ENCODE results near the gene SLC25A47. TPM values are rescaled to one million over a fixed set of nuclear protein-coding genes. Genes with fewer than 3 reads are reported as not detected.

Gene SLC25A47
- total RNA-seq, 2 donors from 2014 or later: not detected

- Histone ChIP-seq H3K27ac (no peak overlapping the region), H3K9me3 (no peaks in the 10 kb centered on the region), H3K4me3 (no peak overlapping the region), H3K4me1 (peaks cover 0 to 15% of the 10 kb centered on the region in 2 donors), H3K27me3 (no peaks in the 10 kb centered on the region), H3K36me3 (peaks cover 42% of the 10 kb centered on the region)
- no peak for TF ChIP-seq CTCF (IDR thresholded peaks at IDR 0.05)
- no peak for DNase-seq (ENCODE audit: low spot score)
Observed at GRCh38 chr14:100345711-100346110, 22.6 kb downstream of the SLC25A47 start.

GRCh38 chr14:100346306-100347091 is 23.4 kb downstream of the SLC25A47 start:
- Histone ChIP-seq H3K4me3 (no peak overlapping the region), H3K27ac (no peak overlapping the region), H3K36me3 (peaks cover 50% of the 10 kb centered on the region), H3K9me3 (no peaks in the 10 kb centered on the region), H3K27me3 (no peaks in the 10 kb centered on the region), H3K4me1 (peaks cover 0 to 9% of the 10 kb centered on the region in 2 donors)
- no peak for TF ChIP-seq CTCF (IDR thresholded peaks at IDR 0.05)
- no peak for DNase-seq (ENCODE audit: low spot score)

- TF ChIP-seq CTCF (IDR thresholded peaks at IDR 0.05): no peak
- Histone ChIP-seq H3K27me3 (no peaks in the 10 kb centered on the region), H3K4me1 (no peaks in the 10 kb centered on the region), H3K9me3 (no peaks in the 10 kb centered on the region), H3K27ac (no peak overlapping the region), H3K4me3 (no peak overlapping the region), H3K36me3 (peaks cover 57% of the 10 kb centered on the region)
- no peak for DNase-seq (ENCODE audit: low spot score)
Observed at GRCh38 chr14:100348253-100348729, 25.2 kb downstream of the SLC25A47 start.

- H3K36me3 ChIP-seq: peaks cover 64% of the 10 kb centered on the region
- H3K9me3 ChIP-seq: no peaks in the 10 kb centered on the region
- no peaks in the 10 kb centered on the region for H3K4me1 ChIP-seq
- H3K27ac ChIP-seq: no peak overlapping the region
- no peak overlapping the region for H3K4me3 ChIP-seq
- DNase-seq (ENCODE audit: low spot score): no peak
- H3K27me3 ChIP-seq: no peaks in the 10 kb centered on the region
- TF ChIP-seq CTCF (IDR thresholded peaks at IDR 0.05): no peak
Observed at GRCh38 chr14:100348784-100349685, 25.9 kb downstream of the SLC25A47 start.

GRCh38 chr14:100350276-100350926 is 27.3 kb downstream of the SLC25A47 start:
- no peaks in the 10 kb centered on the region for H3K9me3 ChIP-seq
- no peak for DNase-seq (ENCODE audit: low spot score)
- peaks cover 73% of the 10 kb centered on the region for H3K36me3 ChIP-seq
- H3K4me3 ChIP-seq: no peak overlapping the region
- H3K27me3 ChIP-seq: no peaks in the 10 kb centered on the region
- no peak overlapping the region for H3K27ac ChIP-seq
- no peak for TF ChIP-seq CTCF (IDR thresholded peaks at IDR 0.05)
- H3K4me1 ChIP-seq: no peaks in the 10 kb centered on the region

Data from right atrium auricular region (tissue), 2 donors.